ENCODE results near the gene NDE1. TPM values are rescaled to one million over a fixed set of nuclear protein-coding genes. Genes with fewer than 3 reads are reported as not detected.
"Not testable (repeated sequence)": the region's sequence is repeated elsewhere in the genome, so short reads cannot be mapped to it uniquely, and the experiment has no call there.

The NDE1 gene
- total RNA-seq, 4 donors from 2014 or later, result 15.1 to 323 (median 36.1) TPM

GRCh38 chr16:15605839-15606517 is 44.1 kb upstream of the NDE1 start:
- peaks cover 0 to 96% (median 6%) of the 10 kb centered on the region in 3 donors for H3K36me3 ChIP-seq

DNA sequence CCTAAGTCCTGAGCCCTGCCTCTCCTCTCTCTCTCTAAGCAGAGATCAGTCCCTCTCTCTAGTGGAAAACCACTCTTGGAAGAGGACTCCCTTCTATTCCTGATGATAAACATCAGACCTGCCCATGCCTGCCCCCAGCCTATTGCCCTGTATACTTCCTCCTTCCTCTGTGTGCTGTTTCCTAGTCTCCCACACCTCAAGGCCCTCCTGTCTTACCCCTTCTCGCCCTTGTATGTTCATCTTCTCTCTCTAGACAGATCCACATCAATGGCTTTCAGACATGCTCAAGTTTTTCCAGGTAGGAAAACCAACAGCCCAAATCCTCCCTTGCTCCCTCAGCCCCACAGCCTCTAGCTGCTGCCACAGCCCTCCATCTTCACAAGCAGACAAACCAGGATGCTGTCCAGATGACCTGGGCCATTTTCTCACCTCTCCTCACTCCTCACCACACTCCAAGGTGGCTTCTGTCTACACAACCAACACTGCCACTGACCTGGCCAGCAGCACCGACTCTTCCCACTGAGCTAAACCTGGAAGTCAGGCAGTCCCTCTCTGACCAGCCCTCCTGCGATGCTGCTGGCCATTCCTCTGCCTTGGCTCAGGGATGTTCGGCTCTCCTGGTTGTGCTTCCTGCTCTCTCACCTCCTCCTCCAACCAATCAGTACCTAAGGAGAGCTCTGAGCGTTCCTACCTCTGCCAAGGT is 43.4 kb upstream of the NDE1 start:
- Histone ChIP-seq H3K4me3 (no peak overlapping the region), H3K9me3 (no peaks in the 10 kb centered on the region), H3K27me3 (no peaks in the 10 kb centered on the region), H3K4me1 (no peaks in the 10 kb centered on the region), H3K27ac (no peak overlapping the region), H3K36me3 (peaks cover 0 to 96% (median 6%) of the 10 kb centered on the region in 3 donors)
- no peak for DNase-seq
- TF ChIP-seq CTCF (IDR thresholded peaks at IDR 0.05) (no peak), POLR2A (IDR thresholded peaks at IDR 0.05) (no peak)

More at GRCh38 chr16:15605839-15606517, 44.1 kb upstream of the NDE1 start:
- H3K9me3 ChIP-seq, result no peaks in the 10 kb centered on the region
- no peaks in the 10 kb centered on the region for H3K4me1 ChIP-seq
- H3K4me3 ChIP-seq, result no peak overlapping the region
- H3K27me3 ChIP-seq, result no peaks in the 10 kb centered on the region
- TF ChIP-seq POLR2A (IDR thresholded peaks at IDR 0.05) (no peak), CTCF (IDR thresholded peaks at IDR 0.05) (no peak)
- no peak for DNase-seq
- no peak overlapping the region for H3K27ac ChIP-seq

DNA sequence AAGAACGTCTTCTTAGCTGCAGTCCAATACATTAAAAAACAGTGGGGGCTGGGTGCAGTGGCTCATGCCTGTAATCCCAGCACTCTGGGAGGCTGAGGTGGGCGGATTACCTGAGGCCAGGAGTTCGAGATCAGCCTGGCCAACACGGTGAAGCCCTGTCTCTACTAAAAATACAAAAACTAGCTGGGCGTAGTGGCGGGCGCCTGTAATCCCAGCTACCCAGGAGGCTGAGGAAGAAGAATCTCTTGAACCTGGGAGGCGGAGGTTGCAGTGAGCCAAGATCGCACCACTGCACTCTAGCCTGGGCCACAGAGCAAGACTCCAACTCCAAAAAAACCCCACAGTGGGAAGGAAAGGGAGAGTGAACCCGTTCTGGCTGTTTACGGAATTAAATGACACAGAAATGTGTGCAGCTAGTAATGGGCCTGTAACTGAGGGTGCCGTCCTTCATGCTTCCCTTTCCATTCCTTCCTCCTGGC is 42.8 kb upstream of the NDE1 start:
- not testable (repeated sequence) for H3K27ac ChIP-seq, H3K4me1 ChIP-seq, H3K9me3 ChIP-seq, H3K27me3 ChIP-seq, DNase-seq, H3K4me3 ChIP-seq
- H3K36me3 ChIP-seq, result peaks cover 0 to 96% (median 6%) of the 10 kb centered on the region in 3 donors

DNA sequence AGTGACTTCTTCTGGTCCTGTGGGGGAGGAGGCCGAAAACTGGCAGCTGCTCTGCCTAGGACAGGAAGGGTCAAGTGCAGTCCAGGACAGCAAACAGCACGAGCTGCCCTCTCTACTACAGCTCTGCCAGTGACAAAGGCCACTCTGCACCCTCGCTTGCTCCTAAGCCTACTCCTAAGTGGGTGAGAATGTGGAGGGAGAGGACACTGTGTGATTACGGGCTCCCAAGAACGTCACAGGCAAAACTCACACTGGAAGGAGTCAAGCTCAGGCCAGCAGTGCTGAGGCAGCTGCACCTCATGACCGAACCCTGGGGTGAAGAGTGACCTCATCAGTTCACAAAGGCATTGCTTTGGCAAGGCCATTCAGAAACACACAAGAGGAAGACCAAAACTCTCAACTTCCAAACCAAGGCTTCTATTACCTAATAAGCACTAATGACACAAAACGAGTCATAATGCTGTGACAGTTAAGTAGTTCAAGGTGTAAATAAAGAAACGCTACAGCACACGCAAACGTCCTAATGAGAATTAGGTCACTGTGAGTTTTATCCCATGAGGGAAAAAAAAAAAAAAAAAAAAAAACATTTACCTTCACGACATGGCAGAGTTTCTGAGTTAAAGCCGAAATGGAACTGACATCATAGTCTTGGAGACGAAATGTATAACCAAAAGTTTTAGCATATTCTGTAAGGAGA is 42.2 kb upstream of the NDE1 start:
- no peak overlapping the region for H3K4me3 ChIP-seq
- H3K4me1 ChIP-seq, result no peaks in the 10 kb centered on the region
- H3K27me3 ChIP-seq, result no peaks in the 10 kb centered on the region
- TF ChIP-seq POLR2A (IDR thresholded peaks at IDR 0.05), result no peak
- no peak for TF ChIP-seq CTCF (IDR thresholded peaks at IDR 0.05)
- DNase-seq, result no peak
- peaks cover 0 to 96% (median 6%) of the 10 kb centered on the region in 3 donors for H3K36me3 ChIP-seq
- H3K27ac ChIP-seq, result no peak overlapping the region
- H3K9me3 ChIP-seq, result no peaks in the 10 kb centered on the region

- no peak overlapping the region for H3K27ac ChIP-seq
- H3K4me1 ChIP-seq, result no peaks in the 10 kb centered on the region
- no peak for DNase-seq
- no peak overlapping the region for H3K4me3 ChIP-seq
- H3K9me3 ChIP-seq, result no peaks in the 10 kb centered on the region
- no peaks in the 10 kb centered on the region for H3K27me3 ChIP-seq
- TF ChIP-seq CTCF (IDR thresholded peaks at IDR 0.05) (no peak), POLR2A (IDR thresholded peaks at IDR 0.05) (no peak)
- peaks cover 0 to 96% (median 2%) of the 10 kb centered on the region in 3 donors for H3K36me3 ChIP-seq
These were observed 41.4 kb upstream of the NDE1 start for GRCh38 chr16:15608398-15609285.
